ENCODE data around the gene PCSK6.
A peak's percentile ranks its signal among the peaks of the same experiment; 100 is the strongest.

Gene PCSK6

GRCh38 chr15:101491734-101492640 lies 2.5 kb upstream of the PCSK6 start:
- Histone ChIP-seq H4K91ac (ENCODE audit: low read depth, low read length, poor library complexity) (no peak overlapping the region), H3K4ac (ENCODE audit: low read length) (no peak overlapping the region), H3K36me3 (replicated peaks in 1 of 2; ENCODE audit: control insufficient read depth in 2 of 2, insufficient read depth in 2 of 2, low read length in 2 of 2) (no peaks in the 10 kb centered on the region), H3K18ac (ENCODE audit: low read length) (no peak overlapping the region), H4K8ac (ENCODE audit: low read depth, low read length) (no peak overlapping the region), H2AFZ (ENCODE audit: low read length) (no peak overlapping the region), H3K79me1 (ENCODE audit: low read depth, low read length) (no peaks in the 10 kb centered on the region), H2AK5ac (ENCODE audit: low read depth, low read length) (no peak overlapping the region), H2BK120ac (ENCODE audit: low read depth, low read length) (no peak overlapping the region), H3K9me3 (replicated peaks in 1 of 2; ENCODE audit: control insufficient read depth in 2 of 2, insufficient read depth in 1 of 2, low read depth in 1 of 2, low read length in 2 of 2) (peaks cover 9 to 14% of the 10 kb centered on the region in 2 donors), H2BK15ac (ENCODE audit: low read length) (no peak overlapping the region), H3K4me1 (ENCODE audit: control insufficient read depth in 2 of 2, insufficient read depth in 1 of 2, low read depth in 1 of 2, low read length in 2 of 2) (peaks cover 14 to 21% of the 10 kb centered on the region in 2 donors), H2BK5ac (ENCODE audit: low read length) (no peak overlapping the region), H3K27me3 (ENCODE audit: control insufficient read depth in 3 of 3, insufficient read depth in 3 of 3, low read depth in 1 of 3, low read length in 3 of 3) (peaks cover 3 to 21% (median 5%) of the 10 kb centered on the region in 3 experiments), H3K23ac (ENCODE audit: low read depth, low read length, poor library complexity) (no peak overlapping the region), H3K9ac (ENCODE audit: low read depth, low read length, poor library complexity) (no peak overlapping the region), H3K27ac (replicated peaks; ENCODE audit: low read length) (no peak overlapping the region), H3K4me3 (ENCODE audit: low read length in 2 of 2) (no peak overlapping the region), H3K14ac (ENCODE audit: low read length) (no peak overlapping the region), H2BK12ac (ENCODE audit: low read length) (no peak overlapping the region), H3K4me2 (ENCODE audit: insufficient read depth, low read length, poor library complexity, severe bottlenecking) (no peak overlapping the region)
- no CpG with 5 or more reads among the region's 18 CpGs for WGBS, 2 donors (ENCODE audit: extremely low coverage in 2 of 2, insufficient read length in 2 of 2, insufficient replicate concordance in 1 of 2)
- no peak for DNase-seq (ENCODE audit: low spot score)

- no peak overlapping the region for H3K9ac ChIP-seq (ENCODE audit: low read depth, low read length, poor library complexity)
- no peak overlapping the region for H2AK5ac ChIP-seq (ENCODE audit: low read depth, low read length)
- peaks cover 9 to 14% of the 10 kb centered on the region in 2 donors for H3K9me3 ChIP-seq (replicated peaks in 1 of 2; ENCODE audit: control insufficient read depth in 2 of 2, insufficient read depth in 1 of 2, low read depth in 1 of 2, low read length in 2 of 2)
- DNase-seq (ENCODE audit: low spot score): no peak
- peak overlapping the region; percentile 22 for H4K91ac ChIP-seq (ENCODE audit: low read depth, low read length, poor library complexity)
- no peak overlapping the region for H2BK12ac ChIP-seq (ENCODE audit: low read length)
- no CpG with 5 or more reads among the region's 16 CpGs for WGBS, 2 donors (ENCODE audit: extremely low coverage in 2 of 2, insufficient read length in 2 of 2, insufficient replicate concordance in 1 of 2)
- no peak overlapping the region for H3K27ac ChIP-seq (replicated peaks; ENCODE audit: low read length)
- H3K27me3 ChIP-seq (ENCODE audit: control insufficient read depth in 3 of 3, insufficient read depth in 3 of 3, low read depth in 1 of 3, low read length in 3 of 3): peaks cover 3 to 21% (median 5%) of the 10 kb centered on the region in 3 experiments
- no peak overlapping the region for H2BK15ac ChIP-seq (ENCODE audit: low read length)
- no peak overlapping the region for H3K4ac ChIP-seq (ENCODE audit: low read length)
- no peak overlapping the region for H3K4me3 ChIP-seq (ENCODE audit: low read length in 2 of 2)
- peaks cover 0 to 6% of the 10 kb centered on the region in 2 donors for H3K36me3 ChIP-seq (replicated peaks in 1 of 2; ENCODE audit: control insufficient read depth in 2 of 2, insufficient read depth in 2 of 2, low read length in 2 of 2)
- H2BK120ac ChIP-seq (ENCODE audit: low read depth, low read length): no peak overlapping the region
- peak overlapping the region; percentile 79 for H3K18ac ChIP-seq (ENCODE audit: low read length)
- peaks cover 11 to 15% of the 10 kb centered on the region in 2 donors for H3K4me1 ChIP-seq (ENCODE audit: control insufficient read depth in 2 of 2, insufficient read depth in 1 of 2, low read depth in 1 of 2, low read length in 2 of 2)
- H3K4me2 ChIP-seq (ENCODE audit: insufficient read depth, low read length, poor library complexity, severe bottlenecking): no peak overlapping the region
- no peaks in the 10 kb centered on the region for H3K79me1 ChIP-seq (ENCODE audit: low read depth, low read length)
- no peak overlapping the region for H2BK5ac ChIP-seq (ENCODE audit: low read length)
- no peak overlapping the region for H3K14ac ChIP-seq (ENCODE audit: low read length)
- no peak overlapping the region for H2AFZ ChIP-seq (ENCODE audit: low read length)
- no peak overlapping the region for H4K8ac ChIP-seq (ENCODE audit: low read depth, low read length)
- H3K23ac ChIP-seq (ENCODE audit: low read depth, low read length, poor library complexity): peak overlapping the region; percentile 38
Observed at GRCh38 chr15:101490922-101491733, 1.6 kb upstream of the PCSK6 start.

- no peak overlapping the region for H3K4me3 ChIP-seq (ENCODE audit: low read length in 2 of 2)
- H3K9me3 ChIP-seq (replicated peaks in 1 of 2; ENCODE audit: control insufficient read depth in 2 of 2, insufficient read depth in 1 of 2, low read depth in 1 of 2, low read length in 2 of 2): peaks cover 9 to 14% of the 10 kb centered on the region in 2 donors
- H3K79me1 ChIP-seq (ENCODE audit: low read depth, low read length): no peaks in the 10 kb centered on the region
- no peak overlapping the region for H3K18ac ChIP-seq (ENCODE audit: low read length)
- peaks cover 0 to 9% of the 10 kb centered on the region in 2 donors for H3K36me3 ChIP-seq (replicated peaks in 1 of 2; ENCODE audit: control insufficient read depth in 2 of 2, insufficient read depth in 2 of 2, low read length in 2 of 2)
- no peak overlapping the region for H2AFZ ChIP-seq (ENCODE audit: low read length)
- DNase-seq (ENCODE audit: low spot score): no peak
- no peak overlapping the region for H4K8ac ChIP-seq (ENCODE audit: low read depth, low read length)
- H3K27ac ChIP-seq (replicated peaks; ENCODE audit: low read length): no peak overlapping the region
- no peak overlapping the region for H2BK120ac ChIP-seq (ENCODE audit: low read depth, low read length)
- no peak overlapping the region for H3K9ac ChIP-seq (ENCODE audit: low read depth, low read length, poor library complexity)
- H2BK5ac ChIP-seq (ENCODE audit: low read length): no peak overlapping the region
- H3K4ac ChIP-seq (ENCODE audit: low read length): no peak overlapping the region
- peaks cover 3 to 21% (median 5%) of the 10 kb centered on the region in 3 experiments for H3K27me3 ChIP-seq (ENCODE audit: control insufficient read depth in 3 of 3, insufficient read depth in 3 of 3, low read depth in 1 of 3, low read length in 3 of 3)
- no peak overlapping the region for H4K91ac ChIP-seq (ENCODE audit: low read depth, low read length, poor library complexity)
- H3K14ac ChIP-seq (ENCODE audit: low read length): no peak overlapping the region
- H3K4me2 ChIP-seq (ENCODE audit: insufficient read depth, low read length, poor library complexity, severe bottlenecking): no peak overlapping the region
- H2BK12ac ChIP-seq (ENCODE audit: low read length): no peak overlapping the region
- no peak overlapping the region for H2BK15ac ChIP-seq (ENCODE audit: low read length)
- no CpG with 5 or more reads among the region's 15 CpGs for WGBS, 2 donors (ENCODE audit: extremely low coverage in 2 of 2, insufficient read length in 2 of 2, insufficient replicate concordance in 1 of 2)
- peak overlapping the region; percentile 9 for H3K23ac ChIP-seq (ENCODE audit: low read depth, low read length, poor library complexity)
- H2AK5ac ChIP-seq (ENCODE audit: low read depth, low read length): peak overlapping the region; percentile 43
- H3K4me1 ChIP-seq (ENCODE audit: control insufficient read depth in 2 of 2, insufficient read depth in 1 of 2, low read depth in 1 of 2, low read length in 2 of 2): peaks cover 8 to 11% of the 10 kb centered on the region in 2 donors
Observed at GRCh38 chr15:101490408-101490891, 943 bp upstream of the PCSK6 start.
